ENCODE results near the gene ACACA.

- TF ChIP-seq, protein P1, sequence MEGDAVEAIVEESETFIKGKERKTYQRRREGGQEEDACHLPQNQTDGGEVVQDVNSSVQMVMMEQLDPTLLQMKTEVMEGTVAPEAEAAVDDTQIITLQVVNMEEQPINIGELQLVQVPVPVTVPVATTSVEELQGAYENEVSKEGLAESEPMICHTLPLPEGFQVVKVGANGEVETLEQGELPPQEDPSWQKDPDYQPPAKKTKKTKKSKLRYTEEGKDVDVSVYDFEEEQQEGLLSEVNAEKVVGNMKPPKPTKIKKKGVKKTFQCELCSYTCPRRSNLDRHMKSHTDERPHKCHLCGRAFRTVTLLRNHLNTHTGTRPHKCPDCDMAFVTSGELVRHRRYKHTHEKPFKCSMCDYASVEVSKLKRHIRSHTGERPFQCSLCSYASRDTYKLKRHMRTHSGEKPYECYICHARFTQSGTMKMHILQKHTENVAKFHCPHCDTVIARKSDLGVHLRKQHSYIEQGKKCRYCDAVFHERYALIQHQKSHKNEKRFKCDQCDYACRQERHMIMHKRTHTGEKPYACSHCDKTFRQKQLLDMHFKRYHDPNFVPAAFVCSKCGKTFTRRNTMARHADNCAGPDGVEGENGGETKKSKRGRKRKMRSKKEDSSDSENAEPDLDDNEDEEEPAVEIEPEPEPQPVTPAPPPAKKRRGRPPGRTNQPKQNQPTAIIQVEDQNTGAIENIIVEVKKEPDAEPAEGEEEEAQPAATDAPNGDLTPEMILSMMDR (IDR thresholded peaks at IDR 0.05) = no peak
- no peak for TF ChIP-seq POLR2A (IDR thresholded peaks at IDR 0.05)
- TF ChIP-seq EP300 (IDR thresholded peaks at IDR 0.05) = no peak
Observed at GRCh38 chr17:37206299-37206698, 200.3 kb downstream of the ACACA start.

Measured in tibial nerve (tissue), 4 donors.